CD4-positive, alpha-beta T cell treated with Interleukin-12 subunit alpha and Interleukin-12 subunit beta, for 1 hour (primary cell): Measurements from ENCODE around the gene TBC1D14.
"Not testable (repeated sequence)": the region's sequence is repeated elsewhere in the genome, so short reads cannot be mapped to it uniquely, and the experiment has no call there.

Source experiments
- DNase-seq: peaks from one replicate; pipeline ENCODE4 v3.0.0-alpha.2; 2020

The TBC1D14 gene

DNA sequence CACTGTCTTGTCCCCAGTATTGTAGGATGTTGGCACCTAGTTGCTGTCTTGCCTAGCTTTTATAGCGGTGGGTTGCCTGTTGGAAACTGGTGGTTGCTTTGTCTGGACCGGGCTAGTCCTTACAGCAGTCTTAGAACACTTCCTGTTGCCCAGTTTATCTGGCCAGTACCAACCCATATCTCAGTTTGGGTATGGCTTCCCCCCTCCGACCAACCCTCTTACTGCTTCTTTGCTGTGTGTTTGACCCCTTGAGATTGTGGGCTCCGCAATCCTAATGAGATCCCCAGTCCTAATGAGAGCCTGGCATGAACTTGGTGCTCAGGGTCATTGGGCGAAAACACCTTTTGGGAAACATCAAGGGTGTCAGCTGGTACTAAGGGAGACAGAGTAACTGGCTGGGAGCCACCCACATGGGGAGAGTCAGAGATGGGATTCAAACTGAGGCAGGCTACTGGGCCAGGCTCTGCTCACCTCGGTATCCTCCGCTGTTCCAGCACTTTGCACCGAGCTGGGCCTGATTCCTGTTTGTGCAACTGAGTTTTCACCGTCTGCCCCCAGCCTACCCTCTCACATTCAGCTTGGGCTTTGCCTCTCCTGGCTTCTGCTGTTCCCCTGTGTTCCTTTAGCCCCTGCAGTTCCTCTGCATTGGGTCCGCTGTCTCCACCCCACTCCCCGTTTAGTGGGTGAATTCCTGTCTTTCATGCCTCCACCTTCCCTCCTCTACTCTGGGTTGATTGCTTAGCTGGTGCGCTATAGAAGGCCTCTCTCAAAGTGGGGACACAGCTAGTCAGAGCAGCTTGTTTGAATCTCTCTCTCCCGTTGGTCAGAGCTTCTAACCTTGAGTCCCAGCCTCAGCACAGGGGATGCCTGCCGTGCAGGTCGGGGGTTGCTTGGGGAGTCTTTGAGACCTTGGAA lies 1.6 kb downstream of the TBC1D14 start:
- no peak for DNase-seq

- not testable (repeated sequence) for DNase-seq
Measured at GRCh38 chr4:6911917-6912316, 2.3 kb downstream of the TBC1D14 start.

DNA sequence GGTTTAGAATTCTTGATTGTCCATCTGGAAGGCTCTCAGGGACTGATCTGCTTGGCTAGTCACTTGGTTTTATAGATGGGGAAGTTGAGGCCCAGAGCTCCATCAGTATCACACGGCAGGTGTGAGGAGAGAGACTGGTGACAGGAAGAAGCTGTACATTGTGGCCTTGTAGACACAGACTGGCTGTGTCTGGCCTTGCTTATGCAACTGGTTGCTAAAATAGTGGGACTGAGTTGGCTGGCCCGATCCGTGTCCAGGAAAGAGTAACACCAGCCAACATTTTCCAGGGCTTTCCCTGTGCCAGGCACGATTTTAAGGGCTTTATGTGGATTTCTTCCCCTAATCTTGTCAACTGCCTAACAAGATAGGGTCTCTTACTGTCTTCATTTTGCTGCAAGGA lies 2.8 kb downstream of the TBC1D14 start:
- no peak for DNase-seq

DNA sequence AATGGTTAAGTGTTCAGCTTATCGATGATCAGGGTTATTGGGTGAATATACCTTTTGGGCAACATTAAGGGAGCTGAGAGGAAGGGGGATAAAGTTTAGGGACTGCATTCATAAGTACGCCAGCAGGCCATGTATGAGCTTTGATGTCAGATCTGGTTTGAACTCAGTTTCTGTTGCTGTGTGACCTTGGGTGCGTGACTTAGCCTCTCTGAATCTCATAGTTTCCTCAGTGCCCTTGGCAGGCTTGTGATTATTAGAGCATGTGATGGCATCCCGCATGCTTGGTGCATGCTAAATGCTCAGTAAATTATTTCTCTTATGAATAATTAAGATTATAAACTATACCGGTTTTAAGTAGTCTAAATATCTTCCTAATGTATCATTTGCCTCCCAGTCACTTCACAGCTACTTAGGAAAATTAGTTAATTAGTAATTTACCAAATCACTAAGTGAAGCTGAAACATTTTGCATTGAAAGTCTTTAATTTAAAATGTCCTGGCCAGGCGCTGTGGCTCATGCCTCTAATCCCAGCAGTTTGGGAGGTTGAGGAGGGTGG lies 3.8 kb downstream of the TBC1D14 start:
- no peak for DNase-seq

DNA sequence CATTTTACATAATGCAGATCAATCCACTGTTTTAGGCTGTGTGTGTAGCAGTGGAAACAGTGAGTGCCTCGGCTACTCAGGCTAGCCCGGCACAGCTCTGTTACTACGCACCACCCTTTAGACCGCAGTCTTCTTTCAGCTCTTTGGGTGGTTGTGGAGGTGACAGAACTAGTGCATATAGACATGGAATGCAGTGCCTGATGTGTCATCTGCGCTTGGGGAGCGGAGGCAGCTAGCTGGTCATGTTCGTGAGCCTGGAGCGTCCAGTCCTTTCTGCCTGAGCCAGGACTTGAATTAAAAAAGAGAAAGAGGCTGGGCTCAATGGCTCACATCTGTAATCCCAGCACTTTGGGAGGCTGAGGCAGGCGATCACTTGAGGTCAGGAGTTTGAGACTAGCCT lies 4.8 kb downstream of the TBC1D14 start:
- no peak for DNase-seq

- DNase-seq, result no peak
Measured at GRCh38 chr4:6915041-6916005, 5.7 kb downstream of the TBC1D14 start.

DNA sequence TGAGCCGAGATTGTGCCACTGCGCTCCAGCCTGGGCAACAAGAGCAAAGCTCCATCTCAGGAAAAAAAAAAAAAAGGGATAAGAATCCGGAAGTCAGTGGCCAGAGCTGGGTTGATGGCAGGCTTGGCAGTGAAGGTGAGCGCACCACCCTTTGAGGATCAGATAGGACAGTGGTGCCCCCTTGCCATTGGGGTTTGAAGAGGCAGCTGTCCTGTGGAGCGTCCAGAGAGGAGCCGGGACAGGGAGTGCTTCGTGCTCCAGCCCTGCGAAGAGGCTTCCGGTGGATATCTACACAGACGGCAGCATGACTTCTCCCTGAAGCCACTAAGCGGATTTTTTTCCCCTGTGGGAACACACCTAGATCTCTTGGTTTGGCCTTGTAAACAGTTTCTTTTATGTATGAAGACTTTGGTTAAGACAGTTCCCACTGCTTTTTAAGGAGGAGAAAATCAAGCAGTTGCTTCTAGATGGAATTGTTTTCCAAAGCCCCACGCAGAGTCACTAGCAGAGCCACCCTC lies 6.5 kb downstream of the TBC1D14 start:
- DNase-seq, result no peak

DNA sequence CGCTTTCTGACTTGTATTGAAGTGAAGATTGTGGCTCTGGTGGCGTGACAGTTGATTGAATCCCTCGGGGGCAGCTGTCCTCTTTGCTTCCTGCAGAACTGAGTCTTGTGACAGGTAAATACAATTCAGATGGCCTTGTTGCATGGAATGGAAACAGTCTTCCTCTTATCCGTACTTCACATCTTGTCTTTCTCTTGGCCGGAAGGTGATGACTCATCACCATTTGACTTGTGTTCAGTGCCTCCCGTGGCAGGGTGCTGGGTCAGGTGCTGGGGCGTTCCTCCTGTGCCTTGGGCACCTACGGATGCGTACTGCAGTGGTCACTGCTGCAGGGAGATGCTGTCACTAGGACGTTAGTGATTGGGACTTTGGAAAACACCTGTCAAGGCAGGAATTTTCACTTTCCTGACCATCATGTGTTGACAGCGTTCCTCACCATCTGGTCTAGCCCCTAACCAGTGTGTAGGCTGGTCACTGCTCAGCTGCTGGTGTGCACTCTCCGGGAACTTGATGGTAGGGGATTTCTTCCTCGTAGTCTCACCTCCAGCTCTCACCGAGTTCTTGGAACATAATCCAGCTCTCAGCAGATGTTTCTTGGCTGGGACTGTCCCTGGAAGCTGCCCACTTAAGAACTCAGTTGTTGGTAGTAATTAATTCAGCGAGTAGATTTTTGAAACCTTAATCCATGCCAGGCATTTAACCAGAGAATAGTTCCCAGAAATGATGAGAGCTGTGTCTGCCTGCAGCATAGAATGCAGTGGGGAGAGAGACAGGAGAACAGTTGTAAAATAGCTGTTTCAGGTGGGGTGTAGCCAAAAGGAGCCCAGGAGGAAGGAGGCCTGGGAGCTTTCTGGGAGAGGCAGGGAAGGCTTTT lies 7.2 kb downstream of the TBC1D14 start:
- DNase-seq, result peak; percentile 70

GRCh38 chr4:6917461-6918271 lies 8.0 kb downstream of the TBC1D14 start:
- no peak for DNase-seq

- DNase-seq, result no peak
Measured at GRCh38 chr4:6918338-6918737, 8.7 kb downstream of the TBC1D14 start.

DNA sequence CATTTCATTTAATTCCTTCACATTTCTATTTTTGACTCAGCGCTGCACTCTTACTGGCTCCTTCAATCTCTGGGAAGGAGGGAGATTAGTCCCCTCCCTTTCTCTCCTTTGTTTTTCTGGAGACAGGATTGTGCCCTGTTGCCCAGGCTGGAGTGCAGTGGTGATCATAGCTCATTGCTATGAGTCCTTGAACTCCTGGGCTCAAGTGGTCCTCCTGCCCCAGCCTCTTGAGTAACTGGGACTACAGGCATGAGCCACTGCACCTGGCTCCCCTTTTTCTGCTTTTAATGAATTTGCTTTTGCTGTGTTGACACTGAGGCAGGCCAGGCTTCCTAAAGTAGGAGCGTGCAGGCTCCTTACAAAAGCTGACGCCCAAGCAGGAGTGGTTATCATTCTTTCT lies 10.5 kb downstream of the TBC1D14 start:
- no peak for DNase-seq

- no peak for DNase-seq
Measured at GRCh38 chr4:6923507-6923906, 13.9 kb downstream of the TBC1D14 start.

DNA sequence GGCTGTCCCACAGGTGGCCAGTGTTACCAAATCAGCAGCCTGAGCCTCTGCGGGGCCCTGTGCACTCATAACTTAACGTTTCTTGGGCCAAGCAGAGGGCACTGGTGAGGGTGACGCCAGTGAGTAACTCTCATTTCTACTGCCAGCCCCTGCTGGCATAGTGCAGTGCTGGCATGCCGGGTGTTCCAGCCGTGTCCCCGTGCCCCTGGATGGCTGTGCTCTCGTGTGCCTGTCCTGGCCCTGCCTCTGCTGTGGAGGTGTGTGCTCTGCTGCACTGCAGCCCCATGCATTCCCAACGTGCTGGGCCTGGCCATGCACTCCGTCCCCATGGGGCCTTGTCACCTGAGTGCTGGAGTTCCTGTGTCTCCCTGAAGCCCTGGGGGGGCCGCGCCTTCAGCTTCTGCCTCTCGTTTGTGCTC lies 14.7 kb downstream of the TBC1D14 start:
- DNase-seq, result no peak

- no peak for DNase-seq
Measured at GRCh38 chr4:6925357-6925836, 15.8 kb downstream of the TBC1D14 start.

DNA sequence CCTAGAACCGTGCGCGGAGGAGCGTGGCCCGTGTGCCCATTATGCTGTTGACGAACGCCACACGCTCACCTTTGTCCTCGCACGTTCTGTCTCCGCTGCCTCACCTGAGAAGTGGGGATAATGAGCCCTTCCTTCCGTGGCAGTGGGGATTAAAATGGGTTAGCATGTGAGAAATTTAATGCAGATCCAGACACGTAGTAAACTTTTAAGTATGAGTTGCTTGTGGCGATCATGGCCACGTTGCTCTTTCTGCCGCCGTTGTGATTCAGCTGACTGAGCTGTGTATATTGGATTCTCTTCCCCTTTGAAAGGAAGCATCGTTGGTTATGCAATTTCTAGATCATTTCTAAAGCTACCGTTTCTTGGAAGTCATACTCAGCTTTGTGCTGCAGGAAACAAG lies 16.5 kb downstream of the TBC1D14 start:
- no peak for DNase-seq

DNA sequence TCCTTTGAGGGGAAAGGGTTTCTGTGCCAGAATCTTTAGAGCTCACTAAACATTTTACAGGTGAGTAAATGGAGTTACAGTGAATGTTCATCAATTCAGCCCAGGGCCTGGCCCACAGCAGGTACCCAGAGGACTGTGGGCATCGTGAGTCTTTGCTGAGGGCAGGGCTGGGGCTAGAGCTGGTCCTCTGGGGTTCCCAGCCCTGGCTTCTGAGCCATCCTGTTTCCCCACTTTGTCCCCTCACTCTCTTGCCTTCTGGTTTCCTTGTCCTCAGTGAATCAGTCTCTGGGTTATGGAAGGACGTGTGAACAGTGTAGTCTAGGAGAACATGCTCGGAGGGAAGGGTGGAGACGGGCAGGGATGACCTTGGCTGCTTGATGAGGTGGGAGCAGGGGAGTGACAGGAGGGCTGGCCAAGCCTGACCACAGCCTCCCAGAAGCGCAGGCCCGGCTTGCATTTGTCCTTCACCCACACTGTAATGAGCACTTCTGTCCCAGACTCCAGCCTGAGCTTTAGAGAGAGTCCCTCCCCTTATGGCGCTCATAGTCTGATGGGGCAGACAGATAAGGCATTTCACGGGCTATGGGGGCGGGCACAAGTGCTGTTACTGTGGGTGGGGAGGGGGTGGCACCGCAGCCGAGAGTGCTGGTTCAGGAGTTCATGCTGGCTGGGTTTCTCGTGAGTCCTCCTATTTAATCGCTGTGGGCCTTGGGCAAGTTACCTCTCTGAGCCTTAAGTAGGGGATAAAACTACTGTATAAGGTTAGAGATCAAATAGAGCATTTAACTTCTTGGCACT lies 17.3 kb downstream of the TBC1D14 start:
- peak; percentile 70 for DNase-seq

- no peak for DNase-seq
Measured at GRCh38 chr4:6928081-6928480, 18.5 kb downstream of the TBC1D14 start.

GRCh38 chr4:6929339-6929811 lies 19.7 kb downstream of the TBC1D14 start:
- DNase-seq, result no peak

- DNase-seq, result no peak
Measured at GRCh38 chr4:6929812-6930464, 20.3 kb downstream of the TBC1D14 start.
